ENCODE measurements around the gene PRKCB.

Gene PRKCB

GRCh38 chr16:24141917-24142316 lies 306.1 kb downstream of the PRKCB start:
- H3K9me2 ChIP-seq (replicated peaks; ENCODE audit: control insufficient read depth, low read length), result no peaks in the 10 kb centered on the region
- TF ChIP-seq CTCF (IDR thresholded peaks at IDR 0.05; ENCODE audit: low read depth, low read length, poor library complexity, severe bottlenecking), result no peak
- no peak for TF ChIP-seq EZH2phosphoT487 (IDR thresholded peaks at IDR 0.05; ENCODE audit: borderline replicate concordance, low read length)
- no peaks in the 10 kb centered on the region for H3K9me3 ChIP-seq (ENCODE audit: control insufficient read depth, insufficient read depth, low read length)
- no peaks in the 10 kb centered on the region for H3F3A ChIP-seq (ENCODE audit: control insufficient read depth, insufficient read depth)
- no peaks in the 10 kb centered on the region for H4K20me1 ChIP-seq (ENCODE audit: control insufficient read depth, insufficient read depth, low read depth, low read length)
- no peaks in the 10 kb centered on the region for H3K79me2 ChIP-seq (ENCODE audit: control insufficient read depth, low read length)
- H3K27ac ChIP-seq (ENCODE audit: low read depth, low read length), result no peak overlapping the region
- H3K27me3 ChIP-seq (ENCODE audit: control insufficient read depth, low read length), result no peaks in the 10 kb centered on the region
- no peaks in the 10 kb centered on the region for H3K36me3 ChIP-seq (ENCODE audit: control insufficient read depth, low read length)
- no peak overlapping the region for H3K4me3 ChIP-seq (ENCODE audit: low read length)
- H3K4me1 ChIP-seq (ENCODE audit: control insufficient read depth, low read length), result no peaks in the 10 kb centered on the region
- H3K4me2 ChIP-seq (ENCODE audit: low read length), result no peak overlapping the region

- H4K20me1 ChIP-seq (ENCODE audit: control insufficient read depth, insufficient read depth, low read depth, low read length), result no peaks in the 10 kb centered on the region
- no peaks in the 10 kb centered on the region for H3K79me2 ChIP-seq (ENCODE audit: control insufficient read depth, low read length)
- H3K9me3 ChIP-seq (ENCODE audit: control insufficient read depth, insufficient read depth, low read length), result no peaks in the 10 kb centered on the region
- no peaks in the 10 kb centered on the region for H3K4me1 ChIP-seq (ENCODE audit: control insufficient read depth, low read length)
- H3K4me3 ChIP-seq (ENCODE audit: low read length), result no peak overlapping the region
- H3F3A ChIP-seq (ENCODE audit: control insufficient read depth, insufficient read depth), result no peaks in the 10 kb centered on the region
- no peak for TF ChIP-seq EZH2phosphoT487 (IDR thresholded peaks at IDR 0.05; ENCODE audit: borderline replicate concordance, low read length)
- TF ChIP-seq CTCF (IDR thresholded peaks at IDR 0.05; ENCODE audit: low read depth, low read length, poor library complexity, severe bottlenecking), result no peak
- no peaks in the 10 kb centered on the region for H3K9me2 ChIP-seq (replicated peaks; ENCODE audit: control insufficient read depth, low read length)
- H3K36me3 ChIP-seq (ENCODE audit: control insufficient read depth, low read length), result no peaks in the 10 kb centered on the region
- H3K4me2 ChIP-seq (ENCODE audit: low read length), result no peak overlapping the region
- H3K27me3 ChIP-seq (ENCODE audit: control insufficient read depth, low read length), result no peaks in the 10 kb centered on the region
- no peak overlapping the region for H3K27ac ChIP-seq (ENCODE audit: low read depth, low read length)
These were observed 310.1 kb downstream of the PRKCB start for GRCh38 chr16:24145927-24146326.

DNA sequence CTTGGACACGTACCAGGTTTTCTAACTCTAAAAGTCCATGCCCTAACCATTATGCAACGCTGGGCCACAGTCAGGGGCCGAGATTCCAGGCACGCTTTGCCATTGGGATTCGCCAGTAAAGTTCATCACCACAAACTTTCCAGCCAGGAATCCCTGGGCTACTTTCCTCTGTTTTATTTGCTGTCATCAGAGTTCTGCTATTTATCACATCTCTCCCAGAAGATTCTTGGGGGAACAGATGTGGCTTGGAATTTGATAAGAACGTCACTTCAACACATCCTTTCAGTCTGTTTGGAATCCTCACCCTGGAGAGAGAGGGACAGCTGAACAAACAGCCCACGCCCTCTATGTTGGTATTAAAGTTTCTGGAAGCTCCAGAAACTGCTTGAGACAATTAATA lies 310.7 kb downstream of the PRKCB start:
- no peak overlapping the region for H3K4me2 ChIP-seq (ENCODE audit: low read length)
- H4K20me1 ChIP-seq (ENCODE audit: control insufficient read depth, insufficient read depth, low read depth, low read length), result no peaks in the 10 kb centered on the region
- no peaks in the 10 kb centered on the region for H3K4me1 ChIP-seq (ENCODE audit: control insufficient read depth, low read length)
- H3K27ac ChIP-seq (ENCODE audit: low read depth, low read length), result no peak overlapping the region
- H3K79me2 ChIP-seq (ENCODE audit: control insufficient read depth, low read length), result no peaks in the 10 kb centered on the region
- H3K27me3 ChIP-seq (ENCODE audit: control insufficient read depth, low read length), result no peaks in the 10 kb centered on the region
- TF ChIP-seq EZH2phosphoT487 (IDR thresholded peaks at IDR 0.05; ENCODE audit: borderline replicate concordance, low read length) (no peak), CTCF (IDR thresholded peaks at IDR 0.05; ENCODE audit: low read depth, low read length, poor library complexity, severe bottlenecking) (no peak)
- H3K4me3 ChIP-seq (ENCODE audit: low read length), result no peak overlapping the region
- no peaks in the 10 kb centered on the region for H3K9me3 ChIP-seq (ENCODE audit: control insufficient read depth, insufficient read depth, low read length)
- H3K36me3 ChIP-seq (ENCODE audit: control insufficient read depth, low read length), result no peaks in the 10 kb centered on the region
- H3F3A ChIP-seq (ENCODE audit: control insufficient read depth, insufficient read depth), result no peaks in the 10 kb centered on the region
- H3K9me2 ChIP-seq (replicated peaks; ENCODE audit: control insufficient read depth, low read length), result no peaks in the 10 kb centered on the region

- H3K9me2 ChIP-seq (replicated peaks; ENCODE audit: control insufficient read depth, low read length), result no peaks in the 10 kb centered on the region
These were observed 313.3 kb downstream of the PRKCB start for GRCh38 chr16:24149102-24149501.

More at GRCh38 chr16:24149102-24149501, 313.3 kb downstream of the PRKCB start:
- no peak overlapping the region for H3K4me2 ChIP-seq (ENCODE audit: low read length)
- H3K4me3 ChIP-seq (ENCODE audit: low read length), result no peak overlapping the region
- H3K27me3 ChIP-seq (ENCODE audit: control insufficient read depth, low read length), result no peaks in the 10 kb centered on the region
- H3F3A ChIP-seq (ENCODE audit: control insufficient read depth, insufficient read depth), result no peaks in the 10 kb centered on the region
- no peaks in the 10 kb centered on the region for H3K9me3 ChIP-seq (ENCODE audit: control insufficient read depth, insufficient read depth, low read length)
- H3K27ac ChIP-seq (ENCODE audit: low read depth, low read length), result no peak overlapping the region
- no peaks in the 10 kb centered on the region for H3K4me1 ChIP-seq (ENCODE audit: control insufficient read depth, low read length)
- no peak for TF ChIP-seq EZH2phosphoT487 (IDR thresholded peaks at IDR 0.05; ENCODE audit: borderline replicate concordance, low read length)
- TF ChIP-seq CTCF (IDR thresholded peaks at IDR 0.05; ENCODE audit: low read depth, low read length, poor library complexity, severe bottlenecking), result no peak
- H3K79me2 ChIP-seq (ENCODE audit: control insufficient read depth, low read length), result no peaks in the 10 kb centered on the region
- H4K20me1 ChIP-seq (ENCODE audit: control insufficient read depth, insufficient read depth, low read depth, low read length), result no peaks in the 10 kb centered on the region
- no peaks in the 10 kb centered on the region for H3K36me3 ChIP-seq (ENCODE audit: control insufficient read depth, low read length)
